ENCODE results near the gene CERS6. TPM values are rescaled to one million over a fixed set of nuclear protein-coding genes. Genes with fewer than 3 reads are reported as not detected.

Gene CERS6
- total RNA-seq, 1 experiment from 2014 or later: 30.3 TPM

GRCh38 chr2:168422584-168422983, 33.5 kb upstream of the CERS6 start:
- intact Hi-C loops (cut with micrococcal nuclease; ENCODE audit: unreplicated experiment) (no loop called here), in situ Hi-C loops (cut with HindIII; ENCODE audit: low pct_unique_long_range_greater_than_20kb, low sequenced_read_pairs) (no loop called here)
- no peaks in the 10 kb centered on the region for H3K27me3 ChIP-seq (ENCODE audit: control insufficient read depth, insufficient read depth, low read length)
- DNase-seq (ENCODE audit: low read depth, low spot score) (no peak), ATAC-seq (no peak)
- BruUV-seq (replicated peaks): no TSS peak
- no peaks in the 10 kb centered on the region for H3K9me3 ChIP-seq (ENCODE audit: control insufficient read depth, insufficient read depth, low read depth, low read length)
- ChIA-PET POLR2A (no interaction called here), CTCF (no interaction called here)
- H3K36me3 ChIP-seq (ENCODE audit: control insufficient read depth, insufficient read depth, low read length): no peaks in the 10 kb centered on the region
- no peaks in the 10 kb centered on the region for H3K4me1 ChIP-seq (ENCODE audit: control insufficient read depth, insufficient read depth, low read length)
- no peak overlapping the region for H3K27ac ChIP-seq (ENCODE audit: low read length)
- H3K4me3 ChIP-seq (ENCODE audit: low read depth in 2 of 2, low read length in 2 of 2): no peak overlapping the region
- TF ChIP-seq TCF7L2 (IDR thresholded peaks at IDR 0.05; ENCODE audit: low read depth, low read length) (no peak), CTCF (IDR thresholded peaks at IDR 0.05) (no peak), POLR2AphosphoS5 (IDR thresholded peaks at IDR 0.05; ENCODE audit: low read depth, low read length) (no peak), SIN3A (IDR thresholded peaks at IDR 0.05; ENCODE audit: borderline replicate concordance, insufficient read depth, low read depth, low read length) (no peak)
- TF ChIP-seq, protein P1, sequence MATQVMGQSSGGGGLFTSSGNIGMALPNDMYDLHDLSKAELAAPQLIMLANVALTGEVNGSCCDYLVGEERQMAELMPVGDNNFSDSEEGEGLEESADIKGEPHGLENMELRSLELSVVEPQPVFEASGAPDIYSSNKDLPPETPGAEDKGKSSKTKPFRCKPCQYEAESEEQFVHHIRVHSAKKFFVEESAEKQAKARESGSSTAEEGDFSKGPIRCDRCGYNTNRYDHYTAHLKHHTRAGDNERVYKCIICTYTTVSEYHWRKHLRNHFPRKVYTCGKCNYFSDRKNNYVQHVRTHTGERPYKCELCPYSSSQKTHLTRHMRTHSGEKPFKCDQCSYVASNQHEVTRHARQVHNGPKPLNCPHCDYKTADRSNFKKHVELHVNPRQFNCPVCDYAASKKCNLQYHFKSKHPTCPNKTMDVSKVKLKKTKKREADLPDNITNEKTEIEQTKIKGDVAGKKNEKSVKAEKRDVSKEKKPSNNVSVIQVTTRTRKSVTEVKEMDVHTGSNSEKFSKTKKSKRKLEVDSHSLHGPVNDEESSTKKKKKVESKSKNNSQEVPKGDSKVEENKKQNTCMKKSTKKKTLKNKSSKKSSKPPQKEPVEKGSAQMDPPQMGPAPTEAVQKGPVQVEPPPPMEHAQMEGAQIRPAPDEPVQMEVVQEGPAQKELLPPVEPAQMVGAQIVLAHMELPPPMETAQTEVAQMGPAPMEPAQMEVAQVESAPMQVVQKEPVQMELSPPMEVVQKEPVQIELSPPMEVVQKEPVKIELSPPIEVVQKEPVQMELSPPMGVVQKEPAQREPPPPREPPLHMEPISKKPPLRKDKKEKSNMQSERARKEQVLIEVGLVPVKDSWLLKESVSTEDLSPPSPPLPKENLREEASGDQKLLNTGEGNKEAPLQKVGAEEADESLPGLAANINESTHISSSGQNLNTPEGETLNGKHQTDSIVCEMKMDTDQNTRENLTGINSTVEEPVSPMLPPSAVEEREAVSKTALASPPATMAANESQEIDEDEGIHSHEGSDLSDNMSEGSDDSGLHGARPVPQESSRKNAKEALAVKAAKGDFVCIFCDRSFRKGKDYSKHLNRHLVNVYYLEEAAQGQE (IDR thresholded peaks at IDR 0.05; ENCODE audit: insufficient read depth in 1 of 2, low read depth in 2 of 2, low read length in 1 of 2): no peak

GRCh38 chr2:168424112-168424951, 31.7 kb upstream of the CERS6 start:
- intact Hi-C loops (cut with micrococcal nuclease; ENCODE audit: unreplicated experiment): no loop called here
- BruUV-seq (replicated peaks): no TSS peak
- POLR2A ChIA-PET: interaction anchor here (0.7 kb wide), 1 partner anchor 9 kb away, joined by 3 read pairs; no protein-coding TSS in a partner anchor

More at GRCh38 chr2:168424112-168424951, 31.7 kb upstream of the CERS6 start:
- Histone ChIP-seq H3K27ac (ENCODE audit: low read length) (no peak overlapping the region), H3K4me1 (ENCODE audit: control insufficient read depth, insufficient read depth, low read length) (no peaks in the 10 kb centered on the region), H3K36me3 (ENCODE audit: control insufficient read depth, insufficient read depth, low read length) (no peaks in the 10 kb centered on the region), H3K4me3 (ENCODE audit: low read depth in 2 of 2, low read length in 2 of 2) (no peak overlapping the region), H3K27me3 (ENCODE audit: control insufficient read depth, insufficient read depth, low read length) (no peaks in the 10 kb centered on the region), H3K9me3 (ENCODE audit: control insufficient read depth, insufficient read depth, low read depth, low read length) (no peaks in the 10 kb centered on the region)
- in situ Hi-C loops (cut with HindIII; ENCODE audit: low pct_unique_long_range_greater_than_20kb, low sequenced_read_pairs): no loop called here
- TF ChIP-seq, protein P1 (IDR thresholded peaks at IDR 0.05; ENCODE audit: insufficient read depth in 1 of 2, low read depth in 2 of 2, low read length in 1 of 2): no peak
- TF ChIP-seq TCF7L2 (IDR thresholded peaks at IDR 0.05; ENCODE audit: low read depth, low read length): no peak
- no peak for TF ChIP-seq CTCF (IDR thresholded peaks at IDR 0.05)
- TF ChIP-seq POLR2AphosphoS5 (IDR thresholded peaks at IDR 0.05; ENCODE audit: low read depth, low read length): no peak
- TF ChIP-seq SIN3A (IDR thresholded peaks at IDR 0.05; ENCODE audit: borderline replicate concordance, insufficient read depth, low read depth, low read length): no peak
- no peak for DNase-seq (ENCODE audit: low read depth, low spot score)
- ATAC-seq: no peak
- CTCF ChIA-PET: no interaction called here
